Esophagus squamous epithelium (tissue), 4 donors: Measurements from ENCODE around the gene SEMA7A.
"Not testable (repeated sequence)": the region's sequence is repeated elsewhere in the genome, so short reads cannot be mapped to it uniquely, and the experiment has no call there.

ENCODE experiments used
- POLR2A ChIP-seq, 4 donors: fragments of 450-650 bp; IDR thresholded peaks; one replicate each; pipeline ENCODE4 v1.6.1; 2017; ENCODE audit warnings: antibody characterized with exemption in 4 of 4, mild to moderate bottlenecking in 4 of 4, moderate library complexity in 3 of 4
- TF ChIP-seq, protein P1 (sequence below), 6 experiments: fragments of 450-650 bp in 4 of 6; fragments of 200-600 bp in 2 of 6; sonication (generic) in 2 of 6; IDR thresholded peaks; one replicate each; pipeline ENCODE4 v1.5.1; 2016 to 2019; ENCODE audit warnings: antibody characterized with exemption in 6 of 6, mild to moderate bottlenecking in 4 of 6, moderate library complexity in 4 of 6

GRCh38 chr15:74459798-74460197, 26.0 kb upstream of the SEMA7A start:
- TF ChIP-seq, protein P1, sequence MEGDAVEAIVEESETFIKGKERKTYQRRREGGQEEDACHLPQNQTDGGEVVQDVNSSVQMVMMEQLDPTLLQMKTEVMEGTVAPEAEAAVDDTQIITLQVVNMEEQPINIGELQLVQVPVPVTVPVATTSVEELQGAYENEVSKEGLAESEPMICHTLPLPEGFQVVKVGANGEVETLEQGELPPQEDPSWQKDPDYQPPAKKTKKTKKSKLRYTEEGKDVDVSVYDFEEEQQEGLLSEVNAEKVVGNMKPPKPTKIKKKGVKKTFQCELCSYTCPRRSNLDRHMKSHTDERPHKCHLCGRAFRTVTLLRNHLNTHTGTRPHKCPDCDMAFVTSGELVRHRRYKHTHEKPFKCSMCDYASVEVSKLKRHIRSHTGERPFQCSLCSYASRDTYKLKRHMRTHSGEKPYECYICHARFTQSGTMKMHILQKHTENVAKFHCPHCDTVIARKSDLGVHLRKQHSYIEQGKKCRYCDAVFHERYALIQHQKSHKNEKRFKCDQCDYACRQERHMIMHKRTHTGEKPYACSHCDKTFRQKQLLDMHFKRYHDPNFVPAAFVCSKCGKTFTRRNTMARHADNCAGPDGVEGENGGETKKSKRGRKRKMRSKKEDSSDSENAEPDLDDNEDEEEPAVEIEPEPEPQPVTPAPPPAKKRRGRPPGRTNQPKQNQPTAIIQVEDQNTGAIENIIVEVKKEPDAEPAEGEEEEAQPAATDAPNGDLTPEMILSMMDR (IDR thresholded peaks at IDR 0.05), result not testable (repeated sequence)
- TF ChIP-seq POLR2A (IDR thresholded peaks at IDR 0.05), result not testable (repeated sequence)
